Left ventricle myocardium inferior (tissue), 1 donor: ENCODE data around the gene CFAP161. TPM values are rescaled to one million over a fixed set of nuclear protein-coding genes. Genes with fewer than 3 reads are reported as not detected.

ENCODE experiments used
- DNase-seq: peaks from one replicate; pipeline ENCODE4 v3.0.0-alpha.2; 2020
- H3K27ac ChIP-seq: fragments of 200-600 bp; replicated peaks from 2 replicates; pipeline ENCODE4 v1.8.0; 2021
- H3K27me3 ChIP-seq: fragments of 200-600 bp; 2 replicates; pipeline ENCODE4 v1.8.0; 2021; ENCODE audit warnings: low read depth
- H3K36me3 ChIP-seq: fragments of 200-600 bp; 2 replicates; pipeline ENCODE4 v1.8.0; 2021
- H3K4me1 ChIP-seq: fragments of 200-600 bp; 2 replicates; pipeline ENCODE4 v1.8.0; 2021
- H3K4me3 ChIP-seq: fragments of 200-600 bp; 2 replicates; pipeline ENCODE4 v1.8.0; 2021; ENCODE audit warnings: mild to moderate bottlenecking, moderate library complexity
- H3K9me3 ChIP-seq: fragments of 200-600 bp; replicated peaks from 2 replicates; pipeline ENCODE4 v1.8.0; 2021
- CTCF ChIP-seq: fragments of 200-600 bp; IDR thresholded peaks from 2 replicates; pipeline ENCODE4 v1.8.0; 2021; ENCODE audit warnings: antibody characterized with exemption, mild to moderate bottlenecking, borderline replicate concordance
- intact Hi-C: fragments of 100-400 bp; cut with micrococcal nuclease; formaldehyde crosslinking; loops from one replicate; pipeline ENCODE4 v1.11.0; 2022
- total RNA-seq: library from RNA; stranded (reverse); fragmentation: NEBNext Ultra II Directional; extraction: Animal tissue kit (Norgen Biotek cat#: 25700); gene quantifications from one replicate; pipeline ENCODE4 v1.2.1, GENCODE V29; 2021
- donor health status: DM: no; HTN: yes; CAD: no; lungs with severe emphysema.

The CFAP161 gene
- total RNA-seq, 1 donor from 2014 or later, result 0.91 TPM

GRCh38 chr15:81107889-81108288 lies 26.2 kb upstream of the CFAP161 start:
- H3K27ac ChIP-seq, result no peak overlapping the region
- DNase-seq, result no peak

GRCh38 chr15:81108427-81108826 lies 25.6 kb upstream of the CFAP161 start:
- Histone ChIP-seq H3K9me3 (no peaks in the 10 kb centered on the region), H3K27ac (no peak overlapping the region), H3K4me1 (peaks cover 32% of the 10 kb centered on the region), H3K27me3 (no peaks in the 10 kb centered on the region), H3K4me3 (no peak overlapping the region), H3K36me3 (no peaks in the 10 kb centered on the region)
- no peak for DNase-seq
- intact Hi-C loops, result loop anchor here (5.0 kb wide), 1 partner anchor 159 kb away; no protein-coding TSS in a partner anchor
- TF ChIP-seq CTCF, result peak; percentile 65

More at GRCh38 chr15:81107889-81108288, 26.2 kb upstream of the CFAP161 start:
- H3K27me3 ChIP-seq, result no peaks in the 10 kb centered on the region
- H3K4me3 ChIP-seq, result no peak overlapping the region
- no peak for TF ChIP-seq CTCF
- H3K4me1 ChIP-seq, result peaks cover 28% of the 10 kb centered on the region
- intact Hi-C loops, result loop anchor here (5.0 kb wide), 1 partner anchor 159 kb away; no protein-coding TSS in a partner anchor
- no peaks in the 10 kb centered on the region for H3K9me3 ChIP-seq
- no peaks in the 10 kb centered on the region for H3K36me3 ChIP-seq

GRCh38 chr15:81111018-81111417 lies 23.1 kb upstream of the CFAP161 start:
- TF ChIP-seq CTCF, result no peak
- H3K4me3 ChIP-seq, result no peak overlapping the region
- H3K27ac ChIP-seq, result no peak overlapping the region
- no peak for DNase-seq
- H3K27me3 ChIP-seq, result no peaks in the 10 kb centered on the region
- intact Hi-C loops, result no loop called here
- H3K9me3 ChIP-seq, result no peaks in the 10 kb centered on the region
- peaks cover 42% of the 10 kb centered on the region for H3K4me1 ChIP-seq
- H3K36me3 ChIP-seq, result no peaks in the 10 kb centered on the region

- Histone ChIP-seq H3K27ac (no peak overlapping the region), H3K4me1 (peaks cover 37% of the 10 kb centered on the region), H3K9me3 (no peaks in the 10 kb centered on the region), H3K4me3 (no peak overlapping the region), H3K36me3 (no peaks in the 10 kb centered on the region), H3K27me3 (no peaks in the 10 kb centered on the region)
- intact Hi-C loops, result no loop called here
- no peak for TF ChIP-seq CTCF
- DNase-seq, result no peak
These were observed 22.3 kb upstream of the CFAP161 start for GRCh38 chr15:81111510-81112470.

GRCh38 chr15:81113204-81113657 lies 20.8 kb upstream of the CFAP161 start:
- Histone ChIP-seq H3K27ac (no peak overlapping the region), H3K27me3 (peaks cover 1% of the 10 kb centered on the region), H3K4me1 (peaks cover 24% of the 10 kb centered on the region), H3K4me3 (no peak overlapping the region), H3K36me3 (no peaks in the 10 kb centered on the region), H3K9me3 (no peaks in the 10 kb centered on the region)
- no peak for DNase-seq
- intact Hi-C loops, result no loop called here
- no peak for TF ChIP-seq CTCF
